Activated CD4-positive, alpha-beta T cell treated with anti-CD3 and anti-CD28 coated beads, Interleukin-2, amount 10 ng/mL, durations not matched to agents 7 days and 5 days (primary cell): Measurements from ENCODE around the gene OR13J1. TPM values are rescaled to one million over a fixed set of nuclear protein-coding genes. Genes with fewer than 3 reads are reported as not detected.
A peak's percentile ranks its signal among the peaks of the same experiment; 100 is the strongest.

Source experiments
- CTCF ChIA-PET: fragments of 350-600 bp; sonication (Branson Sonifier 250); formaldehyde crosslinking; loops from one replicate; lab custom pipeline; 2021; ENCODE audit warnings: antibody characterized with exemption; lab: Charles Lee
- POLR2A ChIA-PET: fragments of 350-600 bp; sonication (Branson Sonifier 250); formaldehyde crosslinking; loops from one replicate; lab custom pipeline; 2021; ENCODE audit warnings: antibody characterized with exemption; lab: Charles Lee
- DNase-seq: peaks from one replicate; pipeline ENCODE4 v3.0.0-alpha.2; 2020
- H3K27ac Mint-ChIP-seq: one replicate; pipeline ENCODE4 v1.8.0; 2021; ENCODE audit warnings: mild to moderate bottlenecking, moderate library complexity, mixed read lengths
- H3K27me3 Mint-ChIP-seq: one replicate; pipeline ENCODE4 v1.8.0; 2021; ENCODE audit warnings: mixed read lengths
- H3K36me3 Mint-ChIP-seq: one replicate; pipeline ENCODE4 v1.8.0; 2021; ENCODE audit warnings: low read depth, mixed read lengths
- H3K4me1 Mint-ChIP-seq: one replicate; pipeline ENCODE4 v1.8.0; 2021; ENCODE audit warnings: mixed read lengths
- H3K4me3 Mint-ChIP-seq: one replicate; pipeline ENCODE4 v1.8.0; 2021; ENCODE audit warnings: mild to moderate bottlenecking, moderate library complexity, mixed read lengths
- H3K9me3 Mint-ChIP-seq: one replicate; pipeline ENCODE4 v1.8.0; 2021; ENCODE audit warnings: mixed read lengths
- total RNA-seq, 2 experiments: library from RNA; stranded (reverse); gene quantifications; one replicate each; pipeline ENCODE4 v1.2.3, GENCODE V29; 2021

Gene OR13J1
- total RNA-seq, 2 experiments from 2014 or later = not detected

DNA sequence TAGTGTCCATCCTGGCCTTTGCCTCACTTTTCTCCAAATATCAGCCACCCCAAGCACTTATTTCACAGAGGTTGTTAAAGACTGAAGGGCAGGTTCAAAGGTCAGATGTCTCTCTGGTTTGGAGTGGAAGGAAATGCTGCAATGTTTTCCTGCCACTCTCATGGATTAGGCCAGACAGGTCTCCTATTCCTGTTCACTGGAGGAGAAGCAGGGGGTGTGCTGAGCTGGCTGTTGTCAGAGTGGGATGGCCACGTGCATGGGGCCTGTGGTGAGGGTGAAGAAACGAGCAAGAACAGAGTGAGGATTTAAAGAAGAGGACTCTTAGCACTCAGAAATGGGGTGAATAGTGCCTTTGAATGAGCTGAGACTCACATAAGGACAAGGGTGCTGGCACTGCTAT, 34.4 kb downstream of the OR13J1 start:
- POLR2A ChIA-PET = no interaction called here
- no peak overlapping the region for H3K4me3 Mint-ChIP-seq
- no peaks in the 10 kb centered on the region for H3K27me3 Mint-ChIP-seq
- no peaks in the 10 kb centered on the region for H3K36me3 Mint-ChIP-seq
- DNase-seq = no peak
- no peak overlapping the region for H3K27ac Mint-ChIP-seq
- CTCF ChIA-PET = interaction anchor here (0.8 to 2.5 kb wide), 7 partner anchors 9 to 86 kb away, joined by 3 to 9 read pairs (median 5); partner anchors contain the start of gene RGP1
- peaks cover 11% of the 10 kb centered on the region for H3K4me1 Mint-ChIP-seq
- no peaks in the 10 kb centered on the region for H3K9me3 Mint-ChIP-seq

DNA sequence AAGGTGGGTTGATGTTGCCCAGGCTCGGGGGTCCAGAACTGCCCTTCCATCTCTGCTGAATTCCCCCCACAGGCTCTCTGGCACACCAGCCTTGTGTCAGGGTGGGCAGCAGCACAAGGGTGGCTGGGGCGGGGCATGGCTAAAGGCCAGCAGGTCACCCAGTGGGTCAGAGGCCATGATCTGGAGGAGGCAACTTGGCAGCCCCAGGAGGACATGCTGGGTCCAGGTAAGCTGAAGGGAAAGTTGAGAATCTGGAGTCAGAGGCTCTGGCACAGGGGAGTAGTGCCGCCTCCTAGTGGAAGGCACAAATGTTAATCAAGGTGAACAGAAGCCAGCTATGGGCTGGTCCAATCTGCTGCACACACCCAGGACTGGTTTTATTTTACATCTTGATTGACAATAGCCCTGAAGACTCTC, 35.0 kb downstream of the OR13J1 start:
- CTCF ChIA-PET = interaction anchor here (0.8 to 2.5 kb wide), 9 partner anchors 9 to 86 kb away, joined by 3 to 9 read pairs (median 4); partner anchors contain the start of gene RGP1
- H3K36me3 Mint-ChIP-seq = no peaks in the 10 kb centered on the region
- peaks cover 11% of the 10 kb centered on the region for H3K4me1 Mint-ChIP-seq
- H3K4me3 Mint-ChIP-seq = no peak overlapping the region
- DNase-seq = peak; percentile 35
- no peaks in the 10 kb centered on the region for H3K9me3 Mint-ChIP-seq
- POLR2A ChIA-PET = no interaction called here
- H3K27ac Mint-ChIP-seq = no peak overlapping the region
- H3K27me3 Mint-ChIP-seq = no peaks in the 10 kb centered on the region

DNA sequence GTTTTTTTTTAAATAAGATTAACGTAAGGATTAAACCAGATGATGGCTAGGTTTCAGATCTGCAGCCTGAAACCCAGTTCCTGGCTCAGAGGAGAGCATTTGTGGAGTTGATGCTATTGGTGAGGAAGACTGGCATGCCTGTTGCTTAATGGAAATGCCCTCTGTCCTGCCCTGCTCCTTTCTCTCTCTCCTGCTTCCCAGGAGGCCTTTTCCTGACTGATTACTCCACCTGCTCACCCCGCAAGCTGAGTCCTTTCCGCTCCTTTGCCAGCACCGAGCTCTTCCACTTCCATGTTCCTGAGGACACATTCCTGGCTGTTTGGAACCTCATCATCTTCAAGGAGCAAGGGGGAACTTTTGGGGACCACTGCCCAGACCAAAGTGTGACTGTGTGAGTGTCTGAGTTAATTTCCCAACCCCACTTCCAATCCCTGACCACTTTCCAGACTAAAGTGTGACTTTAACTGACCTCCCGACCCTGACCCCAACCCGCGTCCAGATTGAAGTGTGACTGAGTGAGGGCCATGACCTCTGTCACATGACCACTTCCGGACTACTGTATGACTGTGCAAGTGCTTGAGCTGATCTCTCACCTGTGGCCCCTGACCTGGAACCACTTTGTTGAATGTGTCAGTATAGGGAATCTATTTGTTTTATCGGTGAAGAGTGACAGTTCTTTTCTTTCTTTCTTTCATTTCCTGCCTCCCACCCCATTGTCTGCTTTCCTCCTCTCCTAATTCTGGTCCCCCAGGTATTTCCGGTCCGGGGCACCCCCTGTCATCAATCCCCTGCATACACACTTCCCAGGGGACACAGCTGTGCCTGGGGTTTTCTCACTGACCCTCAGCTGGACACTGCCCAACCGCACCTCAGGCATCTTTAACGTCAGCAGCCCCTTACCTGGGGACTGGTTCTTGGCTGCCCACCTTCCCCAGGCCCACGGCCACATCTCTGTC, 35.7 kb downstream of the OR13J1 start:
- no peak for DNase-seq
- no peaks in the 10 kb centered on the region for H3K36me3 Mint-ChIP-seq
- peaks cover 17% of the 10 kb centered on the region for H3K4me1 Mint-ChIP-seq
- no peaks in the 10 kb centered on the region for H3K9me3 Mint-ChIP-seq
- H3K27me3 Mint-ChIP-seq = no peaks in the 10 kb centered on the region
- H3K4me3 Mint-ChIP-seq = no peak overlapping the region
- ChIA-PET CTCF (interaction anchor here (1.1 to 2.5 kb wide), 5 partner anchors 8 to 102 kb away, joined by 3 to 9 read pairs (median 4); partner anchors contain the start of gene CREB3), POLR2A (interaction anchor here (0.7 kb wide), 1 partner anchor 277 kb away, joined by 8 read pairs; no protein-coding TSS in a partner anchor)
- H3K27ac Mint-ChIP-seq = no peak overlapping the region

DNA sequence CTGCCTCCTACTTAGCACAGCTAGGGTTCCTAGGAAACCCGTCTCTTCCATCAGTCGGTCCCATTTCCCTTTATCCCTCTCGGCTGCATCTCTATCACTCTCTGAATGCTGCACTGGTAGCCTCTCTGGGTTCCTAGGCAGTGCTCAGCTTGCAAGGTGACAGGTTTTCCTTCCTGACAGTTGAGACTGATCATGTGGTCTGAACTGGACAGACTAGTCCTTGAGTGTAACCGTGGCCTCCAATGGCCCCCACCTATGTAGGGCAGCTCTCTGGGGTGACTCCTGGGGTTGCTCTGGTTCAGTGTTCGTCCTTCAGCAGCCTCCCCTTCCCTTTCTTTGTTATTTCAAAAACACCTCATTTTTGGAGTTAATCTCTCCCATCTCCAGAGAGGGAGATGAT, 37.4 kb downstream of the OR13J1 start:
- no peaks in the 10 kb centered on the region for H3K27me3 Mint-ChIP-seq
- ChIA-PET CTCF (interaction anchor here (1.6 to 2.3 kb wide), 2 partner anchors 22 to 43 kb away, joined by 4 to 8 read pairs; no protein-coding TSS in a partner anchor), POLR2A (no interaction called here)
- no peak for DNase-seq
- no peaks in the 10 kb centered on the region for H3K9me3 Mint-ChIP-seq
- H3K36me3 Mint-ChIP-seq = no peaks in the 10 kb centered on the region
- no peak overlapping the region for H3K4me3 Mint-ChIP-seq
- H3K4me1 Mint-ChIP-seq = peaks cover 26% of the 10 kb centered on the region
- no peak overlapping the region for H3K27ac Mint-ChIP-seq

DNA sequence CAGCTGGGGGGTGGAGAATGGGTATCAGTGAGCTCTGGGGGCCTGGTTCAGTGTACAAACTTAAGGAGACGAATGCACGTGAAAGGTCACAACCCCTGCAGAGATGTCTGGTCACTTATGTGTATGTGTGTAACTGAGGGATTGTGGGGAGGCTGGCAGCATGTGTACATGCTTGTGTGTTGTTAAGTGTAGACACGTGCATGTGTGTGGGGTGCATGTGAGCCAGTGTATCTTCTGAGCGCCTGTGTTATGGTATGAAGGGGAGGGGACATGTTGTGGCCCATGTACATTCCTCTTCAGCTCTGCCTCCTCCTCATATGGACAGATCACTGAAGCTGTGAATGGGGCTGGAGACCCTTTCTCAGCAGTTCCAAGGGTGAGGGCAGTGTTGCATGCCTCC, 39.2 kb downstream of the OR13J1 start:
- H3K4me3 Mint-ChIP-seq = no peak overlapping the region
- no peak for DNase-seq
- H3K27ac Mint-ChIP-seq = no peak overlapping the region
- H3K4me1 Mint-ChIP-seq = peaks cover 35% of the 10 kb centered on the region
- peaks cover 3% of the 10 kb centered on the region for H3K27me3 Mint-ChIP-seq
- H3K36me3 Mint-ChIP-seq = no peaks in the 10 kb centered on the region
- POLR2A ChIA-PET = interaction anchor here (0.6 kb wide), 1 partner anchor 181 kb away, joined by 4 read pairs; no protein-coding TSS in a partner anchor
- CTCF ChIA-PET = interaction anchor here (1.1 to 2.3 kb wide), 2 partner anchors 41 to 51 kb away, joined by 3 to 8 read pairs; no protein-coding TSS in a partner anchor
- H3K9me3 Mint-ChIP-seq = no peaks in the 10 kb centered on the region

DNA sequence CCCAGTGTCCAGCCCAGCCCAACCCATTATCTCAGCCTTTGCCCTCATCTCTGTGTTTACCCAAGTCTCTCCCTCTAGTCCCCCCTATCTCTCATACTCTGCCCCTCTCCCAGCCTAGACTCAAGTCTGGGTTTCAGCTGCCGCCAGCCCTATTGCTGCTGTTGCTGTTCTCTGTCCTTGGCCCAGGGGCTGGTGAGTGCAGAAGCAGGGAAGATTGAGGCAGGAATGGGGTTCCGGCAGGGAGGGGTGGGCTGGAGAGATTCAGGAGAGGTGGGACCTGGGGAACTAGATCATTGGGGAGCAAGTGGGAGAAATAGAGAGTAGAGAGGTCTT, 40.5 kb downstream of the OR13J1 start:
- ChIA-PET CTCF (interaction anchor here (0.6 kb wide), 1 partner anchor 62 kb away, joined by 3 read pairs; no protein-coding TSS in a partner anchor), POLR2A (no interaction called here)
- Mint-ChIP-seq H3K4me3 (peak overlapping the region; percentile 79), H3K4me1 (peaks cover 36% of the 10 kb centered on the region), H3K27me3 (peaks cover 3% of the 10 kb centered on the region), H3K36me3 (no peaks in the 10 kb centered on the region), H3K9me3 (no peaks in the 10 kb centered on the region), H3K27ac (peak overlapping the region; percentile 77)
- DNase-seq = no peak

DNA sequence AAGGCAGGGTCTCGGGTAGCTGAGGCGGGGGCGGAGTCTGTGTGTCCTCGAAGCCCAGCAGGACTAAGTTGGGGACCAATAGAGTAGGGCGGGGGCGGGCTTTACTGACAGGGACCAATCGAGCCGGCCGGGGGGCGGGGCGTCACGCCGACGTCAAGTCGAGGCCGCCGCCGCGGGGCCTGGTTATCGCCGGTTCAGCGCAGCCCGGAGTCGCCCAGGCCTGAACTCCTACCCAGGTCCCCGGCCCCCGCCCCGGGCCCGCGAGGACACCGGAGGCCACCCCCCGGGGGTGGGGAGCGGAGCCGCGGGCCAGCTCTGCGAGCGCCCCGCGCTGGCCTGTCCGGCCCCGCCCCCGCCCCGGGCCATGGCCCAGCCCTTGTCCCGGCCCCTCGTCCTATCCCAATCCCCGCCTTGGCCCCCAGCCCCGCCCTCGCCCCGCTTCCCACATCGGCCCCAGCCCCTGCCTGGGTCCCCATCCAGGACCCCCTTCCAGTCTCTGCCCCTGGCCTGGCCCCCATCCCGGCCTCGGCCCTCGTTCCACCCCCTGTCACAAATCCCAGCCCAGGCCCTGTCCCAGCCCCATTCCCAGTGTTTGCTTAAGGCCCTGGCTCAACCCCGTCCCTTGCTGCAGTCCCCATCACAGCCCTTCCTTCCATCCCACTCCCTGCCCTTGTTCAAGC, 41.0 kb downstream of the OR13J1 start, which contains the start of gene TMEM8B:
TSS of gene TMEM8B (plus strand) at position 145 of the 680 bp plus-strand sequence. CDS start at position 365, 220 bp downstream.
- Mint-ChIP-seq H3K4me3 (peak within 1 kb of the TSS; percentile 91), H3K27me3 (peaks cover 3% of the 10 kb centered on the region)

DNA sequence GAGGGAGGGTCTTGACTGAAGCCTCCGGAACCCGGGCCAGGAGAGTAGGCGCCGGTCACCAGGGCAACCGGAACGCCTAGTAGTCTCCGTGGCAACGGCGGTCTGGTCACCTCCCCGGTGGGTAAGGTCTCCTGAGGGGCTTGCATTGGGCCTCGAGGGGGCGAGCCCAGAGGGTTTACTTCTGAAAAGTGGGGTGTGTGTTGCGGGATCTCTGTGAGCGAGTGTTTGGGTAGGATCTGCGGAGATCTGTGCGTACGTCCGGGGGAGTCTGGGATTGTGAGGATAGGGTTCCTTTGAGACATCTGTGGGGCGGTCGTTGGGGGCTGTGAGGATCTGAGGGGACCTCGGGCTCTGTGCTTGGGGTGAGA, 41.5 kb downstream of the OR13J1 start, which contains the start of gene FAM221B:
TSS of gene FAM221B (minus strand) at position 17 of the 368 bp plus-strand sequence. CDS start 2,571 bp downstream, outside the sequence.
- Mint-ChIP-seq H3K36me3 (no peaks in the 10 kb centered on the region), H3K27ac (peak within 1 kb of the TSS; percentile 89), H3K27me3 (peaks cover 3% of the 10 kb centered on the region), H3K4me3 (peak within 1 kb of the TSS; percentile 91), H3K4me1 (peaks cover 29% of the 10 kb centered on the region), H3K9me3 (no peaks in the 10 kb centered on the region)
- ChIA-PET POLR2A (interaction anchor here (1.1 kb wide), 1 partner anchor 14 kb away, joined by 5 read pairs; the partner anchor contains the start of gene HINT2), CTCF (interaction anchor here (0.7 to 1.7 kb wide), 2 partner anchors 15 to 40 kb away, joined by 3 to 4 read pairs; no protein-coding TSS in a partner anchor)
- peak; percentile 50 for DNase-seq

More for the DNA sequence above, 41.0 kb downstream of the OR13J1 start, which contains the start of gene TMEM8B:
- peak; percentile 95 for DNase-seq
- no peaks in the 10 kb centered on the region for H3K36me3 Mint-ChIP-seq
- ChIA-PET POLR2A (interaction anchor here (1.1 kb wide), 1 partner anchor 15 kb away, joined by 5 read pairs; the partner anchor contains the start of gene HINT2), CTCF (interaction anchor here (0.7 to 1.7 kb wide), 2 partner anchors 16 to 40 kb away, joined by 3 to 4 read pairs; no protein-coding TSS in a partner anchor)
- peak within 1 kb of the TSS; percentile 89 for H3K27ac Mint-ChIP-seq
- H3K9me3 Mint-ChIP-seq = no peaks in the 10 kb centered on the region
- H3K4me1 Mint-ChIP-seq = peaks cover 32% of the 10 kb centered on the region

DNA sequence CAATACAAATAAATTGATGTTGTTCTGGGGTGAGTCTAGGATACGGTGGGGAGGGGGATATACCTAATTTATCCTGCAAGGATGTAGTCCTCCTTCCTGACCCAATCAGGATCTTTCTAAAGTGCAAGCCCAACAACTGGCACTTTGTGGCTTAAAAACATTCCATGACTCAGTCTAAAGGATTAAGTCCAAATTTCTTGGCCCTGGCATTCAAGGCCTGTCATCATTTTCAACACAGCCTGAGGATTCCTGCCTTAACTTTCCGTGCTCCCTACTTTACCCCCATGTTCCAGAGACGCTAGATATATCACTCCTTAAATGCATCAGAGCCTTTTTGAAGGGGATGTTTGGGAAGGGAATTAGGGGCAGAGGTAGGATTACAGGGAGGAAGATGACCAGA, 42.7 kb downstream of the OR13J1 start:
- CTCF ChIA-PET = no interaction called here
- H3K27me3 Mint-ChIP-seq = peaks cover 5% of the 10 kb centered on the region
- H3K9me3 Mint-ChIP-seq = no peaks in the 10 kb centered on the region
- peak overlapping the region; percentile 91 for H3K4me3 Mint-ChIP-seq
- no peak overlapping the region for H3K27ac Mint-ChIP-seq
- POLR2A ChIA-PET = no interaction called here
- no peak for DNase-seq
- H3K36me3 Mint-ChIP-seq = no peaks in the 10 kb centered on the region
- peaks cover 26% of the 10 kb centered on the region for H3K4me1 Mint-ChIP-seq

DNA sequence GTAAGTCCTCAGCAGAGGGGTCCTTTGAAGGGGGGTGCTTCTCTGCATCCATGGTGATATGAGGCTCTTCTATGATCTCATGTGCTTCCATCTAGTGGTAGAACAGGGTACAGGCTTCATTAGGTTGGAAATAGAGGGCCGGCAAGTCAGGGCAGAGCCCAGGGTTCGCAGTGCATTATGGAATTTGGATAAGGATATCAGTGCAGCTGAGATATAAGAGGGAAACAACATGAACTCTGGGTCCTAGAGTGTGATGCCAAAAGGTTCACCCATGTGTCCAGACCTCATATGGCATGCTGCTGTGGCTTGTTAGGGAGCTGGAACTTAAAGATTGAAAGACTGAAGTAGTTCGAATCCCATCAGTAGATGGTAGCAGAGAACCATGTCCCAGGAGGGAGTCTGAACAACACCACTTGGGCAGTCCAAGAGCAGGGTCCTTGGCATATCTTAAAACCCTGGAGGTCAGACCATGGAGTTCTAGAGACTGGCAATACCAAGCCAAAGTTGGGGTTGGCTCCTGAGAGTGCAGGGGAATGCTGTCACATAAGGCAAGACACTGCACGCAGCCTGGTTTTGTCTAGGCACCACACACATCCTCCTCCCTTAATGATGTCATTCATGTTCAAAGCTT, 44.0 kb downstream of the OR13J1 start:
- POLR2A ChIA-PET = no interaction called here
- Mint-ChIP-seq H3K36me3 (no peaks in the 10 kb centered on the region), H3K4me3 (no peak overlapping the region), H3K4me1 (peaks cover 26% of the 10 kb centered on the region), H3K9me3 (no peaks in the 10 kb centered on the region), H3K27ac (no peak overlapping the region), H3K27me3 (peaks cover 5% of the 10 kb centered on the region)
- peak; percentile 52 for DNase-seq
- CTCF ChIA-PET = interaction anchor here (0.6 to 1.7 kb wide), 16 partner anchors 8 to 709 kb away, joined by 3 to 12 read pairs (median 4); partner anchors contain the start of genes HINT2 and SPAG8

DNA sequence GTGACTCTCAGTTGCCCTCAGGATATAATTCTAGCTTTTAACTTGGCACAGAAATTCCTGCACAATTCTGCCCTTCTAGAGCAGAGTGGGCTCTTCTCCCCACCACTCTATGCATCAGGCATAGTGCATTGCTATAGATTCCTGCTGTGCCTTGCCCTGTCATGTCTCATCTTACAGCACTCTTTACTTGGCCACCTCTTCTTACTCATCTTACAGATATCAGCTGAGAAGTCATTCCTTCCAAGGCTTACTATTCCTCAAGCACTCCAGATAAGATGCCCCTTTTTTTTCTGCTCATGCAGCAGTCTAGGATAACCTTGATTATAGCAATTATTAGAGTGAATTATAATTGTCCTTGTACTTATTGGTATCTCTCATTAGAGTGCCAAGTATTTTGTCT, 47.3 kb downstream of the OR13J1 start:
- ChIA-PET CTCF (interaction anchor here (1.3 kb wide), 1 partner anchor 25 kb away, joined by 3 read pairs; no protein-coding TSS in a partner anchor), POLR2A (no interaction called here)
- Mint-ChIP-seq H3K36me3 (no peaks in the 10 kb centered on the region), H3K9me3 (no peaks in the 10 kb centered on the region), H3K27me3 (peaks cover 8% of the 10 kb centered on the region), H3K4me3 (no peak overlapping the region), H3K4me1 (peaks cover 12% of the 10 kb centered on the region), H3K27ac (no peak overlapping the region)
- DNase-seq = no peak
